Activated naive CD4-positive, alpha-beta T cell (primary cell): ENCODE results near the gene IL17RE.
"Not testable (repeated sequence)": the region's sequence is repeated elsewhere in the genome, so short reads cannot be mapped to it uniquely, and the experiment has no call there.

Experiments
- DNase-seq, 4 experiments: peaks; one replicate each; lab custom pipeline; 2025; lab: John Stamatoyannopoulos, UW

IL17RE gene

GRCh38 chr3:9881441-9881840, 21.2 kb upstream of the IL17RE start:
- no peak for DNase-seq

GRCh38 chr3:9883706-9884554, 18.7 kb upstream of the IL17RE start:
- DNase-seq: no peak

GRCh38 chr3:9884555-9885165, 18.0 kb upstream of the IL17RE start:
- no peak for DNase-seq

- DNase-seq: no peak
These were observed 16.3 kb upstream of the IL17RE start for GRCh38 chr3:9886328-9886727.

- DNase-seq: no peak
These were observed 15.2 kb upstream of the IL17RE start for GRCh38 chr3:9887480-9887879.

GRCh38 chr3:9888540-9888939, 14.1 kb upstream of the IL17RE start:
- DNase-seq: no peak

- DNase-seq: no peak
These were observed 13.2 kb upstream of the IL17RE start for GRCh38 chr3:9889405-9889804.

- peak; percentile 87 to 92 (median 92) for DNase-seq
These were observed 12.2 kb upstream of the IL17RE start, which contains the start of gene JAGN1 for GRCh38 chr3:9890249-9891071. Gene JAGN1, plus strand, starts transcription at chr3:9890610. Its CDS starts 113 bp downstream, at chr3:9890723.

GRCh38 chr3:9891072-9891622, 11.5 kb upstream of the IL17RE start:
- DNase-seq: no peak

- no peak for DNase-seq
These were observed 8.9 kb upstream of the IL17RE start for GRCh38 chr3:9893739-9894138.

- DNase-seq: not testable (repeated sequence)
These were observed 6.9 kb upstream of the IL17RE start for GRCh38 chr3:9895715-9896114.

- not testable (repeated sequence) for DNase-seq
These were observed 5.8 kb upstream of the IL17RE start for GRCh38 chr3:9896755-9897407.

- no peak for DNase-seq
These were observed 5.0 kb upstream of the IL17RE start for GRCh38 chr3:9897408-9898372.

- DNase-seq: no peak
These were observed 4.0 kb upstream of the IL17RE start for GRCh38 chr3:9898467-9899241.

GRCh38 chr3:9899289-9899791, 3.3 kb upstream of the IL17RE start:
- DNase-seq: no peak

GRCh38 chr3:9900965-9901415, 1.7 kb upstream of the IL17RE start:
- DNase-seq: not testable (repeated sequence)

- no peak for DNase-seq
These were observed 681 bp upstream of the IL17RE start for GRCh38 chr3:9901967-9902366.

- no peak for DNase-seq
These were observed 583 bp downstream of the IL17RE start for GRCh38 chr3:9903238-9903624.

GRCh38 chr3:9903904-9904303, 1.3 kb downstream of the IL17RE start:
- no peak for DNase-seq
